ENCODE data around the gene RPP30.
"Not testable (repeated sequence)": the region's sequence is repeated elsewhere in the genome, so short reads cannot be mapped to it uniquely, and the experiment has no call there.

DNA sequence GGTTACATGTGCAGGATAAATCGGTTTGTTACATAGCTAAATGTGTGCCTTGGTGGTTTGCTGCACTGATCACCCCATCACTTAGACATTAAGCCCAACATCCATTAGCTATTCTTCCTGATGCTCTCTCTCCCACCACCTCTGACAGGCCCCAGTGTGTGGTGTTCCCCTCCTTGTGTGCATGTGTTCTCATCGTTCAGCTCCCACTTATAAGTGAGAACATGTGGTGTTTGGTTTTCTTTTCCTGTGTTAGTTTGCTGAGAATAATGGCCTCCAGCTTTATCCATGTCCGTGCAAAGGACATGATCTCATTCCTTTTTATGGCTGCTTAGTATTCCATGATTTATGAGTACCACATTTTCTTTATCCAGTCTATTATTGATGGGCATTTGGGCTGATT, 71.2 kb downstream of the RPP30 start:
- not testable (repeated sequence) for TF ChIP-seq POLR2A (IDR thresholded peaks at IDR 0.05; ENCODE audit: low read length); GATA1 (IDR thresholded peaks at IDR 0.05; ENCODE audit: low read depth, low read length)
